Transverse colon (tissue), 3 donors: ENCODE measurements around the gene XRN1.

Experiments
- EP300 ChIP-seq: sonication (generic); formaldehyde crosslinking; IDR thresholded peaks from one replicate; pipeline ENCODE4 v1.6.1; 2017; ENCODE audit warnings: antibody characterized with exemption, low read depth
- TF ChIP-seq, protein P1 (sequence below), 5 experiments: fragments of 200-600 bp in 3 of 5; fragments of 450-650 bp in 2 of 5; sonication (generic) in 3 of 5; IDR thresholded peaks; 1 replicate in 2 of 5; 2 replicates in 3 of 5; pipeline ENCODE4 v1.5.1; 2016 to 2017; ENCODE audit warnings: antibody characterized with exemption in 5 of 5, inconsistent platforms in 3 of 5, mild to moderate bottlenecking in 2 of 5, moderate library complexity in 1 of 5

DNA sequence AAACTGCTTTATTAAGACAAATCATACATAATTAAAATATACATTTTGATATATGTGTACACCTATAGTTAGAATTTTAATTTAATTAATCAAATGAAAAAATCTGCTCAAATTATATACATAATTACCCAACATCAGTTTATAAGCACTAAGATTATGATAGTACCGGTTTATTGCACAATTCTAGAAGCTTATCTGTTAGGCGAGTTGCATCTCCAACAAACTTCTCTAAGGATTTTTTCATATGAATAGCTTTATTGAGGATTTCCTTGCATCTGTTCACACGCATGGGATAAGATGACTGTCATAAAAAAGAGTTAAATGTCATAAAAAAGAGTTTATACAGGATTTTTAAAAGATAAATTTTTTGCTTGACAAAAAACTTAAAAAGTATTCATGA is 19.9 kb upstream of the XRN1 start:
- TF ChIP-seq, protein P1, sequence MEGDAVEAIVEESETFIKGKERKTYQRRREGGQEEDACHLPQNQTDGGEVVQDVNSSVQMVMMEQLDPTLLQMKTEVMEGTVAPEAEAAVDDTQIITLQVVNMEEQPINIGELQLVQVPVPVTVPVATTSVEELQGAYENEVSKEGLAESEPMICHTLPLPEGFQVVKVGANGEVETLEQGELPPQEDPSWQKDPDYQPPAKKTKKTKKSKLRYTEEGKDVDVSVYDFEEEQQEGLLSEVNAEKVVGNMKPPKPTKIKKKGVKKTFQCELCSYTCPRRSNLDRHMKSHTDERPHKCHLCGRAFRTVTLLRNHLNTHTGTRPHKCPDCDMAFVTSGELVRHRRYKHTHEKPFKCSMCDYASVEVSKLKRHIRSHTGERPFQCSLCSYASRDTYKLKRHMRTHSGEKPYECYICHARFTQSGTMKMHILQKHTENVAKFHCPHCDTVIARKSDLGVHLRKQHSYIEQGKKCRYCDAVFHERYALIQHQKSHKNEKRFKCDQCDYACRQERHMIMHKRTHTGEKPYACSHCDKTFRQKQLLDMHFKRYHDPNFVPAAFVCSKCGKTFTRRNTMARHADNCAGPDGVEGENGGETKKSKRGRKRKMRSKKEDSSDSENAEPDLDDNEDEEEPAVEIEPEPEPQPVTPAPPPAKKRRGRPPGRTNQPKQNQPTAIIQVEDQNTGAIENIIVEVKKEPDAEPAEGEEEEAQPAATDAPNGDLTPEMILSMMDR (IDR thresholded peaks at IDR 0.05): no peak
- no peak for TF ChIP-seq EP300
